B cell (primary cell): ENCODE measurements around the gene A1CF. TPM values are rescaled to one million over a fixed set of nuclear protein-coding genes. Genes with fewer than 3 reads are reported as not detected.

Experiments used
- ATAC-seq: fragments of 200-7000 bp; cut with Tn5 transposase; one replicate; pipeline ENCODE4 v1.10.0; 2021; ENCODE audit warnings: low read depth, mild to moderate bottlenecking, moderate number of reproducible peaks, moderate library complexity
- CTCF ChIA-PET: fragments of 350-600 bp; sonication (Branson Sonifier 250); formaldehyde crosslinking; loops from one replicate; lab custom pipeline; 2021; ENCODE audit warnings: antibody characterized with exemption, inconsistent platforms; lab: Charles Lee
- POLR2A ChIA-PET: fragments of 350-600 bp; sonication (Branson Sonifier 250); formaldehyde crosslinking; loops from one replicate; lab custom pipeline; 2021; ENCODE audit warnings: antibody characterized with exemption; lab: Charles Lee
- DNase-seq: peaks from one replicate; pipeline ENCODE4 v3.0.0; 2013
- H2AFZ ChIP-seq: 2 replicates; pipeline ENCODE4 v1.6.1; 2012; ENCODE audit warnings: mild to moderate bottlenecking, low read depth, low read length; ENCODE audit not compliant: insufficient read depth, poor library complexity, severe bottlenecking
- H3K27ac ChIP-seq, 2 donors: 1 replicate in 1 of 2; 2 replicates in 1 of 2; pipeline ENCODE4 v1.5.1; 2012 to 2013; ENCODE audit warnings: low read length in 2 of 2, mild to moderate bottlenecking in 2 of 2, moderate library complexity in 1 of 2
- H3K27me3 ChIP-seq, 4 experiments: fragments of 200-600 bp in 1 of 4; sonication (generic) in 1 of 4; replicated peaks in 1 of 4; 1 replicate in 2 of 4; 2 replicates in 2 of 4; pipeline versions ENCODE4 v1.6.1 to v1.7.0; 2013 to 2016; ENCODE audit warnings: low read length in 3 of 4, mild to moderate bottlenecking in 2 of 4, mixed read lengths in 1 of 4, moderate library complexity in 1 of 4; ENCODE audit not compliant: insufficient read depth in 4 of 4, control insufficient read depth in 3 of 4; ENCODE audit errors: control extremely low read depth in 1 of 4
- H3K36me3 ChIP-seq, 2 experiments: replicated peaks in 1 of 2; 1 replicate in 1 of 2; 2 replicates in 1 of 2; pipeline versions ENCODE4 v1.6.1 to v1.7.1; 2013; ENCODE audit warnings: low read length in 1 of 2; ENCODE audit not compliant: insufficient read depth in 2 of 2, control insufficient read depth in 1 of 2; ENCODE audit errors: control extremely low read depth in 1 of 2, extremely low read depth in 1 of 2
- H3K4me1 ChIP-seq, 2 donors: fragments of 200-600 bp in 1 of 2; sonication (generic) in 1 of 2; 1 replicate in 1 of 2; 2 replicates in 1 of 2; pipeline versions ENCODE4 v1.5.1 to v1.6.1; 2013 to 2017; ENCODE audit warnings: low read length in 2 of 2; ENCODE audit not compliant: control insufficient read depth in 2 of 2, insufficient read depth in 2 of 2
- H3K4me2 ChIP-seq: replicated peaks from 2 replicates; pipeline ENCODE3; 2012; ENCODE audit warnings: mild to moderate bottlenecking, low read depth, low read length; ENCODE audit not compliant: poor library complexity, severe bottlenecking
- H3K4me3 ChIP-seq, 5 experiments: fragments of 200-600 bp in 1 of 5; sonication (generic) in 1 of 5; 1 replicate in 3 of 5; 2 replicates in 2 of 5; pipeline versions ENCODE4 v1.5.1 to v1.7.0; 2011 to 2016; ENCODE audit warnings: low read length in 4 of 5, mild to moderate bottlenecking in 4 of 5, low read depth in 2 of 5, control low read depth in 1 of 5, moderate library complexity in 1 of 5; ENCODE audit not compliant: insufficient read depth in 1 of 5; ENCODE audit errors: control extremely low read depth in 1 of 5, extremely low read depth in 1 of 5
- H3K79me2 ChIP-seq: fragments of 200-600 bp; sonication (generic); one replicate; pipeline ENCODE4 v1.6.0; 2016; ENCODE audit warnings: low read length; ENCODE audit not compliant: control insufficient read depth, insufficient read depth
- H3K9ac ChIP-seq: fragments of 200-600 bp; sonication (generic); 2 replicates; pipeline ENCODE4 v1.6.1; 2017; ENCODE audit warnings: mild to moderate bottlenecking, low read length, moderate library complexity
- H3K9me3 ChIP-seq, 3 donors: one replicate each; pipeline versions ENCODE4 v1.6.1 to v1.7.1; 2013; ENCODE audit warnings: low read length in 2 of 3; ENCODE audit not compliant: control insufficient read depth in 2 of 3, insufficient read depth in 1 of 3; ENCODE audit errors: control extremely low read depth in 1 of 3
- H4K20me1 ChIP-seq: 2 replicates; pipeline ENCODE4 v1.6.0; 2012; ENCODE audit warnings: mild to moderate bottlenecking, low read length; ENCODE audit not compliant: insufficient read depth, control insufficient read depth, poor library complexity, severe bottlenecking
- H3K27ac Mint-ChIP-seq: one replicate; pipeline ENCODE4 v1.8.0; 2021; ENCODE audit warnings: mixed read lengths
- H3K27me3 Mint-ChIP-seq: one replicate; pipeline ENCODE4 v1.8.0; 2021; ENCODE audit warnings: mixed read lengths
- H3K4me1 Mint-ChIP-seq: one replicate; pipeline ENCODE4 v1.8.0; 2021; ENCODE audit warnings: mixed read lengths
- H3K4me3 Mint-ChIP-seq: one replicate; pipeline ENCODE4 v1.8.0; 2021; ENCODE audit warnings: mixed read lengths
- H3K9me3 Mint-ChIP-seq: one replicate; pipeline ENCODE4 v1.8.0; 2022; ENCODE audit warnings: mixed read lengths; ENCODE audit not compliant: insufficient read depth
- EZH2 ChIP-seq: IDR thresholded peaks from 2 replicates; pipeline ENCODE4 v1.6.1; 2012; ENCODE audit warnings: borderline replicate concordance, low read depth, mild to moderate bottlenecking, moderate library complexity, low read length; ENCODE audit not compliant: insufficient read depth, poor library complexity, severe bottlenecking
- WGBS: methylation state at CpG from one replicate; pipeline ENCODE4 v1.1.5; 2013; ENCODE audit warnings: missing lambda C conversion rate; ENCODE audit not compliant: insufficient coverage; 5-methylcytosine and 5-hydroxymethylcytosine counted together
- intact Hi-C: fragments of 100-400 bp; cut with micrococcal nuclease; formaldehyde crosslinking; loops from one replicate; pipeline ENCODE4 v1.10.0; 2022
- polyA plus RNA-seq: library from polyadenylated mRNA; depleted of rRNA; stranded (reverse); fragments of >200 nt; gene quantifications from 2 replicates; pipeline ENCODE4 v1.2.3, GENCODE V29; 2012
- total RNA-seq, 2 donors: library from RNA; stranded (reverse); fragments of 120-200 nt in 1 of 2; gene quantifications; 1 replicate in 1 of 2; 2 replicates in 1 of 2; pipeline versions ENCODE4 v1.2.3 to v1.2.4, GENCODE V29; 2013 to 2022
- TF ChIP-seq, protein P1 (sequence below): fragments of 200-600 bp; IDR thresholded peaks from one replicate; pipeline ENCODE4 v1.8.0; 2022; ENCODE audit warnings: antibody characterized with exemption, mild to moderate bottlenecking

A1CF gene
- total and polyA plus RNA-seq, 2 donors (not counting 1 experiment from before 2014, with no cell fraction given) = not detected

DNA sequence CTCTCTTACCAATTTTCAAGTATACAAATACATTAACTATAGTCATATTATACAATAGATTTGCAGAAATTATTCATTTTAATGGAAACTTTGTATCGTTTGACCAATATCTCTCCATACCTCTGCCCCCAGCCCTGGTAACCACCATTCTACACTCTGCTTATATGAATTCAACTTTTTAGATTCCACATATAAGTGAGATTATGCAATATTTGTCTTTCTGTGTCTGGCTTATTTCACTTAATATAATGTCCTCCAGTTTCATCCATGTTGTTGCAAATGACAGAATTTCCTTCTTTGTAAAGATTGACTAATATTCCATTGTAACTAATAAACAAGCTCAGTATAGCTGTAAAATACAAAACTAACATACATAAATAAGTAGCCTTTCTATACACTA, 55.4 kb downstream of the A1CF start:
- Histone ChIP-seq H3K79me2 (no peaks in the 10 kb centered on the region), H4K20me1 (no peaks in the 10 kb centered on the region), H3K9ac (no peak overlapping the region), H3K4me2 (no peak overlapping the region), H3K4me3 (no peak overlapping the region), H3K4me1 (no peaks in the 10 kb centered on the region), H2AFZ (no peak overlapping the region), H3K9me3 (no peaks in the 10 kb centered on the region), H3K27ac (no peak overlapping the region), H3K36me3 (no peaks in the 10 kb centered on the region), H3K27me3 (peaks cover 0 to 2% (median 0%) of the 10 kb centered on the region in 4 experiments)
- intact Hi-C loops = no loop called here
- WGBS = no CpG with 5 or more reads among the region's 1 CpG
- CTCF ChIA-PET = no interaction called here
- Mint-ChIP-seq H3K27me3 (peaks cover 27% of the 10 kb centered on the region), H3K4me1 (no peaks in the 10 kb centered on the region), H3K4me3 (no peak overlapping the region), H3K27ac (no peak overlapping the region), H3K9me3 (no peaks in the 10 kb centered on the region)
- POLR2A ChIA-PET = no interaction called here
- ATAC-seq (no peak), DNase-seq (no peak)
- TF ChIP-seq EZH2 = no peak
- TF ChIP-seq, protein P1, sequence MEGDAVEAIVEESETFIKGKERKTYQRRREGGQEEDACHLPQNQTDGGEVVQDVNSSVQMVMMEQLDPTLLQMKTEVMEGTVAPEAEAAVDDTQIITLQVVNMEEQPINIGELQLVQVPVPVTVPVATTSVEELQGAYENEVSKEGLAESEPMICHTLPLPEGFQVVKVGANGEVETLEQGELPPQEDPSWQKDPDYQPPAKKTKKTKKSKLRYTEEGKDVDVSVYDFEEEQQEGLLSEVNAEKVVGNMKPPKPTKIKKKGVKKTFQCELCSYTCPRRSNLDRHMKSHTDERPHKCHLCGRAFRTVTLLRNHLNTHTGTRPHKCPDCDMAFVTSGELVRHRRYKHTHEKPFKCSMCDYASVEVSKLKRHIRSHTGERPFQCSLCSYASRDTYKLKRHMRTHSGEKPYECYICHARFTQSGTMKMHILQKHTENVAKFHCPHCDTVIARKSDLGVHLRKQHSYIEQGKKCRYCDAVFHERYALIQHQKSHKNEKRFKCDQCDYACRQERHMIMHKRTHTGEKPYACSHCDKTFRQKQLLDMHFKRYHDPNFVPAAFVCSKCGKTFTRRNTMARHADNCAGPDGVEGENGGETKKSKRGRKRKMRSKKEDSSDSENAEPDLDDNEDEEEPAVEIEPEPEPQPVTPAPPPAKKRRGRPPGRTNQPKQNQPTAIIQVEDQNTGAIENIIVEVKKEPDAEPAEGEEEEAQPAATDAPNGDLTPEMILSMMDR = no peak

DNA sequence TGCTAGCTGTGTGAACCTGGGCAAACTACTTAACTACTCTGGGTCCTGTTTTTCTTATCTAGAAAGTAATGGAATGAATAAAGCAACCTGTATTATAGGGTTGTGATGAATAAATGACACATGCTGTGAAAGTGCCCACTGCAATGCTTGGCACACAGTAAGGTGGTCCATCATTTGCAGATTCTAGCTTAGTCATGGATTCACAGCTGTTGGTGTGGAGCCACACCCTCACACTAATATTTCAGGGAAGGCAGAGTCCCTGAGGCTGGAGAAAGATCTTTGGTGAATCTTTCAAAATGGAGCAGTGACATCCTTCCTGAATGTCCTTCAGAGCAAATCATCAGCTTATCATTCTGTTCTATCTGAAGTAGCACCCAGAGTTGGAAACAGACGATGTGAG, 60.6 kb downstream of the A1CF start:
- intact Hi-C loops = no loop called here

More for the DNA sequence above, 60.6 kb downstream of the A1CF start:
- no CpG with 5 or more reads among the region's 1 CpG for whole genome bisulfite sequencing
- Histone ChIP-seq H3K9ac (no peak overlapping the region), H3K79me2 (no peaks in the 10 kb centered on the region), H3K4me3 (no peak overlapping the region), H3K4me2 (no peak overlapping the region), H3K4me1 (no peaks in the 10 kb centered on the region), H2AFZ (no peak overlapping the region), H3K36me3 (no peaks in the 10 kb centered on the region), H3K9me3 (no peaks in the 10 kb centered on the region), H3K27me3 (peaks cover 0 to 4% (median 0%) of the 10 kb centered on the region in 4 experiments), H3K27ac (no peak overlapping the region), H4K20me1 (no peaks in the 10 kb centered on the region)
- Mint-ChIP-seq H3K27ac (no peak overlapping the region), H3K4me3 (no peak overlapping the region), H3K9me3 (no peaks in the 10 kb centered on the region), H3K4me1 (no peaks in the 10 kb centered on the region), H3K27me3 (peaks cover 25% of the 10 kb centered on the region)
- ATAC-seq (no peak), DNase-seq (no peak)
- no peak for TF ChIP-seq EZH2
- TF ChIP-seq, protein P1 = no peak
- POLR2A ChIA-PET = no interaction called here
- CTCF ChIA-PET = no interaction called here
